HCT116 (cell line): ENCODE measurements around the gene PEMT. TPM values are rescaled to one million over a fixed set of nuclear protein-coding genes. Genes with fewer than 3 reads are reported as not detected.

Experiments
- ATAC-seq: fragments of 200-7000 bp; cut with Tn5 transposase; 2 replicates; pipeline ENCODE4 v1.9.1; 2020; ENCODE audit warnings: mild to moderate bottlenecking, moderate library complexity
- BruUV-seq: library from RNA; stranded (reverse); fragments of 400-500 nt; replicated peaks from 2 replicates; lab custom pipeline; 2021; lab: Mats Ljungman, UMichigan
- CTCF ChIA-PET: fragments of 300-600 bp; sonication (Branson Sonifier 250); formaldehyde crosslinking; loops from one replicate; lab custom pipeline; 2021; ENCODE audit warnings: antibody characterized with exemption; lab: Charles Lee
- POLR2A ChIA-PET: fragments of 300-600, 350-600 bp; sonication (Branson Sonifier 250); formaldehyde crosslinking; loops from one replicate; lab custom pipeline; 2021; ENCODE audit warnings: antibody characterized with exemption; lab: Charles Lee
- RAD21 ChIA-PET, 2 experiments: fragments of 300-600 bp; sonication (Branson Sonifier 250); formaldehyde crosslinking; loops; one replicate each; lab custom pipeline; 2023; ENCODE audit warnings: low total read pairs in 2 of 2; ENCODE audit not compliant: uncharacterized antibody in 2 of 2, unreplicated experiment in 2 of 2, low non-redundant PET in 1 of 2; lab: Charles Lee
- DNase-seq: peaks from one replicate; pipeline ENCODE4 v3.0.0-alpha.2; 2010; ENCODE audit warnings: low read depth, low spot score
- H2AFZ ChIP-seq: fragments of 200-600 bp; shearing (Covaris generic), sonication (generic); 2 replicates; pipeline ENCODE4 v1.6.1; 2017; ENCODE audit warnings: low read depth, mixed run types, mixed read lengths, antibody characterized with exemption, low read length; ENCODE audit not compliant: poor library complexity, severe bottlenecking
- H3K27ac ChIP-seq: 2 replicates; pipeline ENCODE4 v1.5.1; 2012; ENCODE audit warnings: low read depth, low read length
- H3K27me3 ChIP-seq: fragments of 200-600 bp; sonication (generic); 2 replicates; pipeline ENCODE4 v1.6.1; 2016; ENCODE audit warnings: mixed run types, low read length, mixed read lengths; ENCODE audit not compliant: insufficient read depth
- H3K36me3 ChIP-seq, 2 experiments: fragments of 200-500 bp in 1 of 2; fragments of 200-600 bp in 1 of 2; sonication (Bioruptor generic) in 1 of 2; sonication (generic) in 1 of 2; 2 replicates each; pipeline versions ENCODE4 v1.5.1 to v1.6.1; 2014 to 2016; ENCODE audit warnings: low read length in 2 of 2, inconsistent platforms in 1 of 2, mixed read lengths in 1 of 2, mixed run types in 1 of 2; ENCODE audit not compliant: insufficient read depth in 2 of 2, control insufficient read depth in 1 of 2
- H3K4me1 ChIP-seq, 2 experiments: fragments of 200-600 bp in 1 of 2; sonication (generic) in 1 of 2; 2 replicates each; pipeline versions ENCODE4 v1.5.1 to v1.6.1; 2012 to 2017; ENCODE audit warnings: low read length in 2 of 2, inconsistent platforms in 1 of 2, mild to moderate bottlenecking in 1 of 2, mixed read lengths in 1 of 2, mixed run types in 1 of 2, moderate library complexity in 1 of 2; ENCODE audit not compliant: insufficient read depth in 2 of 2, control insufficient read depth in 1 of 2
- H3K4me2 ChIP-seq: fragments of 200-600 bp; sonication (generic); 2 replicates; pipeline ENCODE4 v1.6.1; 2017; ENCODE audit warnings: mixed run types, low read length, mixed read lengths
- H3K4me3 ChIP-seq, 2 experiments: fragments of 200-600 bp in 1 of 2; sonication (generic) in 1 of 2; replicated peaks in 1 of 2; 2 replicates each; pipeline ENCODE4 v1.5.1; 2011 to 2016; ENCODE audit warnings: low read length in 2 of 2, control low read depth in 1 of 2, low read depth in 1 of 2, mild to moderate bottlenecking in 1 of 2, mixed read lengths in 1 of 2, mixed run types in 1 of 2
- H3K79me2 ChIP-seq: fragments of 200-600 bp; sonication (generic); 2 replicates; pipeline ENCODE4 v1.6.1; 2017; ENCODE audit warnings: mild to moderate bottlenecking, mixed run types, low read length, moderate library complexity, mixed read lengths; ENCODE audit not compliant: insufficient read depth
- H3K9ac ChIP-seq: fragments of 200-600 bp; sonication (generic); 2 replicates; pipeline ENCODE4 v1.6.1; 2016; ENCODE audit warnings: low read length, mixed read lengths
- H3K9me2 ChIP-seq: fragments of 200-600 bp; sonication (generic), shearing (Covaris generic); 2 replicates; pipeline ENCODE4 v1.6.1; 2017; ENCODE audit warnings: mixed run types, mild to moderate bottlenecking, moderate library complexity; ENCODE audit not compliant: insufficient read depth
- H3K9me3 ChIP-seq, 2 experiments: fragments of 200-500 bp in 1 of 2; fragments of 200-600 bp in 1 of 2; sonication (Bioruptor generic) in 1 of 2; sonication (generic) in 1 of 2; 2 replicates each; pipeline ENCODE4 v1.6.1; 2014 to 2017; ENCODE audit warnings: low read length in 2 of 2, mixed read lengths in 2 of 2, inconsistent platforms in 1 of 2, low read depth in 1 of 2, mild to moderate bottlenecking in 1 of 2, mixed run types in 1 of 2, moderate library complexity in 1 of 2; ENCODE audit not compliant: control insufficient read depth in 1 of 2, insufficient read depth in 1 of 2
- H4K20me1 ChIP-seq: fragments of 200-600 bp; sonication (generic), shearing (Covaris generic); 2 replicates; pipeline ENCODE4 v1.6.1; 2017; ENCODE audit warnings: mixed run types, mild to moderate bottlenecking, moderate library complexity; ENCODE audit not compliant: insufficient read depth
- CBX3 ChIP-seq: IDR thresholded peaks from 2 replicates; pipeline ENCODE4 v1.6.1; 2012; ENCODE audit warnings: low read depth
- EGR1 ChIP-seq: IDR thresholded peaks from 2 replicates; pipeline ENCODE4 v1.6.1; 2012; ENCODE audit warnings: low read depth
- ELF1 ChIP-seq: IDR thresholded peaks from 2 replicates; pipeline ENCODE4 v1.6.1; 2012; ENCODE audit warnings: low read depth, borderline replicate concordance
- FOSL1 ChIP-seq: IDR thresholded peaks from 2 replicates; pipeline ENCODE4 v1.6.1; 2012; ENCODE audit warnings: low read depth
- POLR2A ChIP-seq: IDR thresholded peaks from 2 replicates; pipeline ENCODE4 v1.7.0; 2011; ENCODE audit warnings: borderline replicate concordance; ENCODE audit not compliant: insufficient read depth, insufficient read length; ENCODE audit errors: extremely low read depth
- SP1 ChIP-seq: IDR thresholded peaks from 2 replicates; pipeline ENCODE4 v1.6.1; 2012; ENCODE audit warnings: low read depth
- TCF7L2 ChIP-seq: IDR thresholded peaks from 2 replicates; pipeline ENCODE4 v1.7.0; 2011; ENCODE audit warnings: borderline replicate concordance, inconsistent platforms; ENCODE audit not compliant: insufficient read depth, insufficient read length; ENCODE audit errors: extremely low read depth
- ZBTB33 ChIP-seq: IDR thresholded peaks from 2 replicates; pipeline ENCODE4 v1.6.1; 2011; ENCODE audit warnings: mild to moderate bottlenecking, low read length, moderate library complexity; ENCODE audit not compliant: insufficient replicate concordance; ENCODE audit errors: extremely low read depth
- intact Hi-C: fragments of 100-400 bp; cut with micrococcal nuclease; formaldehyde crosslinking; loops from 2 replicates; pipeline ENCODE4 v1.10.0; 2022
- total RNA-seq: library from RNA; stranded (reverse); gene quantifications from one replicate; pipeline ENCODE4 v1.2.1, GENCODE V29; 2021; ENCODE audit not compliant: unreplicated experiment
- TF ChIP-seq, protein P1 (sequence below): IDR thresholded peaks from 2 replicates; pipeline ENCODE4 v1.6.1; 2012
- TF ChIP-seq, protein P2 (sequence below), 3 experiments: fragments of 200-600 bp in 1 of 3; sonication (generic) in 1 of 3; IDR thresholded peaks in 2 of 3; conservative IDR thresholded peaks in 1 of 3; 2 replicates each; pipeline ENCODE4 v1.5.1; 2012 to 2017; ENCODE audit warnings: low read depth in 2 of 3, low read length in 2 of 3, antibody characterized with exemption in 1 of 3, borderline replicate concordance in 1 of 3, control low read depth in 1 of 3, mild to moderate bottlenecking in 1 of 3, mixed read lengths in 1 of 3, mixed run types in 1 of 3, moderate library complexity in 1 of 3; ENCODE audit not compliant: insufficient read depth in 1 of 3

PEMT gene
- total RNA-seq, 1 experiment from 2014 or later, result 52.1 TPM

- Histone ChIP-seq H3K79me2 (no peaks in the 10 kb centered on the region), H3K27ac (no peak overlapping the region), H3K4me2 (no peak overlapping the region), H3K9ac (no peak overlapping the region), H2AFZ (no peak overlapping the region), H3K4me1 (peaks cover 5 to 49% of the 10 kb centered on the region in 2 experiments; a peak in 3 of 4 replicates), H3K9me3 (no peaks in the 10 kb centered on the region), H3K9me2 (no peaks in the 10 kb centered on the region), H3K27me3 (no peaks in the 10 kb centered on the region), H4K20me1 (no peaks in the 10 kb centered on the region), H3K4me3 (no peak overlapping the region), H3K36me3 (no peaks in the 10 kb centered on the region)
- ATAC-seq, result no peak
- ChIA-PET POLR2A (no interaction called here), RAD21 (no interaction called here), CTCF (no interaction called here)
- intact Hi-C loops, result no loop called here
- no peak for DNase-seq
- TF ChIP-seq TCF7L2 (no peak), CBX3 (no peak), ELF1 (no peak), EGR1 (no peak), ZBTB33 (no peak), FOSL1 (no peak), SP1 (no peak), POLR2A (no peak)
- TF ChIP-seq, protein P1, sequence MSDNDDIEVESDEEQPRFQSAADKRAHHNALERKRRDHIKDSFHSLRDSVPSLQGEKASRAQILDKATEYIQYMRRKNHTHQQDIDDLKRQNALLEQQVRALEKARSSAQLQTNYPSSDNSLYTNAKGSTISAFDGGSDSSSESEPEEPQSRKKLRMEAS, result no peak
- TF ChIP-seq, protein P2, sequence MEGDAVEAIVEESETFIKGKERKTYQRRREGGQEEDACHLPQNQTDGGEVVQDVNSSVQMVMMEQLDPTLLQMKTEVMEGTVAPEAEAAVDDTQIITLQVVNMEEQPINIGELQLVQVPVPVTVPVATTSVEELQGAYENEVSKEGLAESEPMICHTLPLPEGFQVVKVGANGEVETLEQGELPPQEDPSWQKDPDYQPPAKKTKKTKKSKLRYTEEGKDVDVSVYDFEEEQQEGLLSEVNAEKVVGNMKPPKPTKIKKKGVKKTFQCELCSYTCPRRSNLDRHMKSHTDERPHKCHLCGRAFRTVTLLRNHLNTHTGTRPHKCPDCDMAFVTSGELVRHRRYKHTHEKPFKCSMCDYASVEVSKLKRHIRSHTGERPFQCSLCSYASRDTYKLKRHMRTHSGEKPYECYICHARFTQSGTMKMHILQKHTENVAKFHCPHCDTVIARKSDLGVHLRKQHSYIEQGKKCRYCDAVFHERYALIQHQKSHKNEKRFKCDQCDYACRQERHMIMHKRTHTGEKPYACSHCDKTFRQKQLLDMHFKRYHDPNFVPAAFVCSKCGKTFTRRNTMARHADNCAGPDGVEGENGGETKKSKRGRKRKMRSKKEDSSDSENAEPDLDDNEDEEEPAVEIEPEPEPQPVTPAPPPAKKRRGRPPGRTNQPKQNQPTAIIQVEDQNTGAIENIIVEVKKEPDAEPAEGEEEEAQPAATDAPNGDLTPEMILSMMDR (IDR thresholded peaks at IDR 0.05 in 2 of 3, conservative IDR thresholded peaks at IDR 0.05 in 1 of 3; ENCODE audit: borderline replicate concordance in 1 of 3, insufficient read depth in 1 of 3, low read depth in 2 of 3, low read length in 2 of 3), result no peak
- BruUV-seq, result no TSS peak
Measured at GRCh38 chr17:17513626-17514025, 77.9 kb downstream of the PEMT start.
